ENCODE results near the gene TTC9.

GRCh38 chr14:70696026-70696425 is 54.3 kb downstream of the TTC9 start:
- TF ChIP-seq CTCF (IDR thresholded peaks at IDR 0.05) (no peak), POLR2A (IDR thresholded peaks at IDR 0.05) (no peak)

All from testis (tissue), 2 donors.